ENCODE results near the gene GBP5. TPM values are rescaled to one million over a fixed set of nuclear protein-coding genes. Genes with fewer than 3 reads are reported as not detected.

Gene GBP5
- 0.11 TPM in 1 of 2 replicates, not detected in the other for total RNA-seq

DNA sequence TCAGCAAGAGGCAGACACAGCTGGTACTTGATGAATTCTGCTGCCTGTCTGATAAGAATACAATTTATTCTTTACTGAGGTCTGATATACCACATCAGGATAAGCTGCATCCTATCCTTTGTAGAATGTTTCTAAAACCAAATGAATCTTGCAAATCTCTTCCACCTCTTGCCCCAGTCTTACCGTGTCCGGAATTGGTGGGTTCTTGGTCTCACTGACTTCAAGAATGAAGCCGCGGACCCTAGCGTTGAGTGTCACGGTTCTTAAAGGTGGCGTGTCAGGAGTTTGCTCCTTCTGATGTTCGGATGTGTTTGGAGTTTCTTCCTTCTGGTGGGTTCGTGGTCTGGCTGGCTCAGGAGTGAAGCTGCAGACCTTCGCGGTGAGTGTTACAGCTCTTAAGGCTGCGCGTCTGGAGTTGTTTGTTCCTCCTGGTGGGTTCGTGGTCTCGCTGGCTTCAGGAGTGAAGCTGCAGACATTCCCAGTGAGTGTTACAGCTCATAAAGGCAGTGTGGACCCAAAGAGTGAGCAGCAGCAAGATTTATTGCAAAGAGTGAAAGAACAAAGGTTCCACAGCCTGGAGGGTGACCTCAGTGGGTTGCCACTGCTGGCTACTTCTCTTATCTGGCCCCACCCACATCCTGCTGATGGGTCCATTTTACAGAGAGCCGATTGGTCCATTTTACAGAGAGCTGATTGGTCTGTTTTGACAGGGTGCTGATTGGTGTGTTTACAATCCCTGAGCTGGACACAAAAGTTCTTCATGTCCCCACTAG is at the start of gene GBP5:
TSS of gene GBP5 (minus strand) at position 592 of the 773 bp plus-strand sequence. CDS start 3,305 bp downstream, outside the sequence.

Other genes starting within 250 kb of the GBP5 start
- 48.4 and 59.2 TPM in 2 replicates for gene GBP3, start 250.0 kb downstream of the GBP5 start, total RNA-seq
- 36.5 and 55.0 TPM in 2 replicates for gene GBP1, start 207.7 kb downstream of the GBP5 start, total RNA-seq
- 52.9 and 60.1 TPM in 2 replicates for gene GBP2, start 146.7 kb downstream of the GBP5 start, total RNA-seq
- not detected in 2 replicates for gene GBP7, start 96.9 kb downstream of the GBP5 start, total RNA-seq
- 1.0 and 2.8 TPM in 2 replicates for gene GBP4, start 73.9 kb downstream of the GBP5 start, total RNA-seq
- not detected in 2 replicates for gene GBP6, start 91.2 kb upstream of the GBP5 start, total RNA-seq